ENCODE results near the gene TMEM238. TPM values are rescaled to one million over a fixed set of nuclear protein-coding genes. Genes with fewer than 3 reads are reported as not detected.

TMEM238 gene
- total RNA-seq, 6 experiments from 2014 or later = 0.26 to 2.4 (median 0.64) TPM

GRCh38 chr19:55372316-55373081 lies 11.6 kb downstream of the TMEM238 start:
- Mint-ChIP-seq H3K9me3 (no peaks in the 10 kb centered on the region), H3K27me3 (ENCODE audit: insufficient read depth) (no peaks in the 10 kb centered on the region; the same call in 1 of the 2 replicates), H3K4me1 (ENCODE audit: low read depth) (peaks cover 28% of the 10 kb centered on the region), H3K4me3 (0 out of 2 replicates have a peak overlapping the region, but pooled peaks have one; percentile 26), H3K36me3 (ENCODE audit: low read depth) (peaks cover 4% of the 10 kb centered on the region; the same call in 1 of the 2 replicates), H3K27ac (peak overlapping the region; percentile 90)
- peak; percentile 63 for DNase-seq
- TF ChIP-seq CTCF (IDR thresholded peaks at IDR 0.05) = no peak

- peak; percentile 74 for DNase-seq
- Mint-ChIP-seq H3K4me3 (peak within 1 kb of the TSS; percentile 92), H3K9me3 (no peaks in the 10 kb centered on the region), H3K36me3 (ENCODE audit: low read depth) (peaks cover 8% of the 10 kb centered on the region; the same call in 1 of the 2 replicates), H3K27ac (peak within 1 kb of the TSS; percentile 91), H3K4me1 (ENCODE audit: low read depth) (peaks cover 28% of the 10 kb centered on the region), H3K27me3 (ENCODE audit: insufficient read depth) (no peaks in the 10 kb centered on the region; the same call in 1 of the 2 replicates)
- no peak for TF ChIP-seq CTCF (IDR thresholded peaks at IDR 0.05)
Observed at GRCh38 chr19:55370305-55370988, 13.6 kb downstream of the TMEM238 start, which contains the start of gene IL11. IL11 (minus strand) TSS chr19:55370463; CDS start chr19:55370310, 153 bp downstream.

- Mint-ChIP-seq H3K4me1 (ENCODE audit: low read depth) (peaks cover 28% of the 10 kb centered on the region), H3K36me3 (ENCODE audit: low read depth) (peaks cover 8% of the 10 kb centered on the region; the same call in 1 of the 2 replicates), H3K9me3 (no peaks in the 10 kb centered on the region), H3K4me3 (peak overlapping the region; percentile 92), H3K27ac (peak overlapping the region; percentile 91), H3K27me3 (ENCODE audit: insufficient read depth) (no peaks in the 10 kb centered on the region; the same call in 1 of the 2 replicates)
- DNase-seq = peak; percentile 84
- TF ChIP-seq CTCF (IDR thresholded peaks at IDR 0.05) = no peak
Observed at GRCh38 chr19:55369653-55370304, 14.3 kb downstream of the TMEM238 start.

- H3K9me3 Mint-ChIP-seq = no peaks in the 10 kb centered on the region
- H3K36me3 Mint-ChIP-seq (ENCODE audit: low read depth) = peaks cover 8% of the 10 kb centered on the region; the same call in 1 of the 2 replicates
- no peak for TF ChIP-seq CTCF (IDR thresholded peaks at IDR 0.05)
- H3K27me3 Mint-ChIP-seq (ENCODE audit: insufficient read depth) = peaks cover 2% of the 10 kb centered on the region; the same call in 1 of the 2 replicates
- DNase-seq = peak; percentile 20
- peak overlapping the region; percentile 73 for H3K4me3 Mint-ChIP-seq
- peaks cover 25% of the 10 kb centered on the region for H3K4me1 Mint-ChIP-seq (ENCODE audit: low read depth)
- peak overlapping the region; percentile 21; the same call in 1 of the 2 replicates for H3K27ac Mint-ChIP-seq
Observed at GRCh38 chr19:55368701-55369563, 15.2 kb downstream of the TMEM238 start.

Measured in HFFc6 (cell line).